Gastrocnemius medialis (tissue), 4 donors: Measurements from ENCODE around the gene HNRNPK.

ENCODE experiments used
- POLR2A ChIP-seq, 2 donors: fragments of 450-650 bp; IDR thresholded peaks; one replicate each; pipeline ENCODE4 v1.6.1; 2017; ENCODE audit warnings: antibody characterized with exemption in 2 of 2, mild to moderate bottlenecking in 2 of 2, moderate library complexity in 2 of 2
- TF ChIP-seq, protein P1 (sequence below), 5 experiments: fragments of 450-650 bp in 3 of 5; fragments of 200-600 bp in 2 of 5; sonication (generic) in 2 of 5; IDR thresholded peaks in 4 of 5; conservative IDR thresholded peaks in 1 of 5; 1 replicate in 4 of 5; 2 replicates in 1 of 5; pipeline ENCODE4 v1.5.1; 2016 to 2019; ENCODE audit warnings: antibody characterized with exemption in 5 of 5, mild to moderate bottlenecking in 3 of 5, moderate library complexity in 3 of 5

- no peak for TF ChIP-seq POLR2A (IDR thresholded peaks at IDR 0.05)
- TF ChIP-seq, protein P1, sequence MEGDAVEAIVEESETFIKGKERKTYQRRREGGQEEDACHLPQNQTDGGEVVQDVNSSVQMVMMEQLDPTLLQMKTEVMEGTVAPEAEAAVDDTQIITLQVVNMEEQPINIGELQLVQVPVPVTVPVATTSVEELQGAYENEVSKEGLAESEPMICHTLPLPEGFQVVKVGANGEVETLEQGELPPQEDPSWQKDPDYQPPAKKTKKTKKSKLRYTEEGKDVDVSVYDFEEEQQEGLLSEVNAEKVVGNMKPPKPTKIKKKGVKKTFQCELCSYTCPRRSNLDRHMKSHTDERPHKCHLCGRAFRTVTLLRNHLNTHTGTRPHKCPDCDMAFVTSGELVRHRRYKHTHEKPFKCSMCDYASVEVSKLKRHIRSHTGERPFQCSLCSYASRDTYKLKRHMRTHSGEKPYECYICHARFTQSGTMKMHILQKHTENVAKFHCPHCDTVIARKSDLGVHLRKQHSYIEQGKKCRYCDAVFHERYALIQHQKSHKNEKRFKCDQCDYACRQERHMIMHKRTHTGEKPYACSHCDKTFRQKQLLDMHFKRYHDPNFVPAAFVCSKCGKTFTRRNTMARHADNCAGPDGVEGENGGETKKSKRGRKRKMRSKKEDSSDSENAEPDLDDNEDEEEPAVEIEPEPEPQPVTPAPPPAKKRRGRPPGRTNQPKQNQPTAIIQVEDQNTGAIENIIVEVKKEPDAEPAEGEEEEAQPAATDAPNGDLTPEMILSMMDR (IDR thresholded peaks at IDR 0.05 in 4 of 5, conservative IDR thresholded peaks at IDR 0.05 in 1 of 5), result no peak
These were observed 60.9 kb downstream of the HNRNPK start for GRCh38 chr9:83919111-83919510.
